ENCODE data around the gene LCP2. TPM values are rescaled to one million over a fixed set of nuclear protein-coding genes. Genes with fewer than 3 reads are reported as not detected.

Gene LCP2
- total RNA-seq, 4 donors from 2014 or later, result 4.6 to 6.5 (median 5.7) TPM

- intact Hi-C loops (cut with DNase I; ENCODE audit: low total_unique reads), result no loop called here
- no peak overlapping the region for H3K4me3 ChIP-seq (ENCODE audit: low read depth, poor library complexity, severe bottlenecking)
- TF ChIP-seq POLR2A (IDR thresholded peaks at IDR 0.05), result no peak
- TF ChIP-seq CTCF (IDR thresholded peaks at IDR 0.05), result no peak
- DNase-seq (ENCODE audit: low spot score in 2 of 2), result no peak
- 84 to 93% methylated on average over 3 of the region's 3 CpGs for WGBS, 2 donors
Observed at GRCh38 chr5:170305646-170306025, 8.1 kb upstream of the LCP2 start.

- intact Hi-C loops (cut with DNase I; ENCODE audit: low total_unique reads), result no loop called here
- DNase-seq (ENCODE audit: low spot score in 2 of 2), result no peak
- TF ChIP-seq POLR2A (IDR thresholded peaks at IDR 0.05), result no peak
- no peak for TF ChIP-seq CTCF (IDR thresholded peaks at IDR 0.05)
- no peak overlapping the region for H3K4me3 ChIP-seq (ENCODE audit: low read depth, poor library complexity, severe bottlenecking)
- 89 to 93% methylated on average over 13 of the region's 13 CpGs for WGBS, 2 donors
Observed at GRCh38 chr5:170305016-170305645, 7.6 kb upstream of the LCP2 start.

- TF ChIP-seq CTCF (IDR thresholded peaks at IDR 0.05), result no peak
- no peak for TF ChIP-seq POLR2A (IDR thresholded peaks at IDR 0.05)
- 81 to 84% methylated on average over 8 of the region's 8 CpGs for WGBS, 2 donors
- DNase-seq (ENCODE audit: low spot score in 2 of 2), result no peak
Observed at GRCh38 chr5:170303549-170303948, 6.0 kb upstream of the LCP2 start.

GRCh38 chr5:170302653-170303501 is 5.3 kb upstream of the LCP2 start:
- intact Hi-C loops (cut with DNase I; ENCODE audit: low total_unique reads), result no loop called here
- WGBS, 2 donors, result 49 to 54% methylated on average over 17 of the region's 17 CpGs
- TF ChIP-seq CTCF (IDR thresholded peaks at IDR 0.05), result no peak
- TF ChIP-seq POLR2A (IDR thresholded peaks at IDR 0.05), result no peak
- DNase-seq (ENCODE audit: low spot score in 2 of 2), result no peak
- no peak overlapping the region for H3K4me3 ChIP-seq (ENCODE audit: low read depth, poor library complexity, severe bottlenecking)

More at GRCh38 chr5:170303549-170303948, 6.0 kb upstream of the LCP2 start:
- no peak overlapping the region for H3K4me3 ChIP-seq (ENCODE audit: low read depth, poor library complexity, severe bottlenecking)
- intact Hi-C loops (cut with DNase I; ENCODE audit: low total_unique reads), result no loop called here

GRCh38 chr5:170301981-170302652 is 4.5 kb upstream of the LCP2 start:
- intact Hi-C loops (cut with DNase I; ENCODE audit: low total_unique reads), result no loop called here
- peak in 1 of 2 donors; percentile 64 for DNase-seq (ENCODE audit: low spot score in 2 of 2)
- no peak overlapping the region for H3K4me3 ChIP-seq (ENCODE audit: low read depth, poor library complexity, severe bottlenecking)
- 77 to 84% methylated on average over 11 of the region's 11 CpGs for WGBS, 2 donors
- TF ChIP-seq CTCF (IDR thresholded peaks at IDR 0.05), result no peak
- TF ChIP-seq POLR2A (IDR thresholded peaks at IDR 0.05), result no peak

All from lower leg skin (tissue), 4 donors.